ENCODE results near the gene PPP2CA. TPM values are rescaled to one million over a fixed set of nuclear protein-coding genes. Genes with fewer than 3 reads are reported as not detected.
A peak's percentile ranks its signal among the peaks of the same experiment; 100 is the strongest.
"Not testable (repeated sequence)": the region's sequence is repeated elsewhere in the genome, so short reads cannot be mapped to it uniquely, and the experiment has no call there.

Gene PPP2CA
- total RNA-seq, 1 donor from 2014 or later, result 163 TPM

DNA sequence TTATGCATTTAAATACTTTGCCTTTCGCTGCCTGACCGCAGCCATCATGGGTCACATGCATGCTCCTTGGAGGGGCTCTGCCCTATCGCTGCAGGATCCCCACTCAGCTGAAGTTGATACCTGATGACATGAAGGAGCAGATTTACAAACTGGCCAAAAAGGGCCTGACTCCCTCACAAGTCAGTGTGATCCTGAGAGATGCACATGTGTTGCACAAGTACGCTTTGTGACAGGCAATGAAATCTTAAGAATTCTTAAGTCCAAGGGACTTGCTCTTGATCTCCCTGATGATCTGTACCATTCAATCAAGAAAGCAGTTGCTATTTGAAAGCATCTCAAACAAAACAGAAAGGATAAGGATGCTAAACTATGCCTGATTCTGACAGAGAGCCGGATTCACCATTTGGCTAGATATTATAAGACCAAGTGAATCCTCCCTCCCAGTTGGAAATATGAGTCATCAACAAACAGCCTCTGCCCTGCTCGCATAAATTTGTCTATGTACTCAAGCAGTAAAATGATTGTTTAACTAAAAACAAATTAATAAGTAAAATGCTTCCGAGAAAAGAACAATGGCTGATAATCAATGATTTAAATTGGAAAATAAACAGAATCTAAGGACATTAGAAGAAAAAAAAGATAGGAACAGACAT is 41.6 kb upstream of the PPP2CA start:
- Histone ChIP-seq H3K27me3 (ENCODE audit: low read depth) (no peaks in the 10 kb centered on the region), H3K9me3 (replicated peaks) (peaks cover 31% of the 10 kb centered on the region), H3K27ac (replicated peaks) (no peak overlapping the region), H3K4me1 (no peaks in the 10 kb centered on the region), H3K36me3 (no peaks in the 10 kb centered on the region), H3K4me3 (no peak overlapping the region)
- no peak for TF ChIP-seq CTCF (IDR thresholded peaks at IDR 0.05; ENCODE audit: borderline replicate concordance)
- intact Hi-C loops (cut with micrococcal nuclease), result no loop called here
- no peak for DNase-seq

DNA sequence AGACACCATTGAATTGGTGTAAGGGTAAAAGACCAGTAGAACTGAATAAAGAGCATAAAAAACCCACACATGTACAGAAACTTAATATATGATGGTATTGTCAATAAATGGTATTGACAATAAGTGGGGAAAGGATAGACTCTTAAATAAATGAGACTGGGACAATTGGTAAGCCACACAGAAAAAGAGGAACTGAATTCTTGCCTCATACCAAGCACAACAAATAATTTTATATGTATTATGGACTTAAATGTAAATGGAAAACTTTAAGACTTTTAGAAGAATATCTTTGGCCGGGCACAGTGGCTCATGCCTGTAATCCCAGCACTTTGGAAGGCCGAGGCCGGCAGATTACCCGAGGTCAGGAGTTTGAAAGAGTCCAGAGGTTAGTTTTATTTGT is 37.9 kb upstream of the PPP2CA start:
- Histone ChIP-seq H3K27me3 (ENCODE audit: low read depth) (no peaks in the 10 kb centered on the region), H3K9me3 (replicated peaks) (peaks cover 28% of the 10 kb centered on the region), H3K36me3 (no peaks in the 10 kb centered on the region), H3K4me3 (no peak overlapping the region), H3K27ac (replicated peaks) (no peak overlapping the region), H3K4me1 (no peaks in the 10 kb centered on the region)
- no peak for DNase-seq
- no peak for TF ChIP-seq CTCF (IDR thresholded peaks at IDR 0.05; ENCODE audit: borderline replicate concordance)
- intact Hi-C loops (cut with micrococcal nuclease), result no loop called here

GRCh38 chr5:134262629-134263028 is 36.8 kb upstream of the PPP2CA start:
- H3K4me1 ChIP-seq; H3K36me3 ChIP-seq; H3K27me3 ChIP-seq (ENCODE audit: low read depth); intact Hi-C loops (cut with micrococcal nuclease); H3K4me3 ChIP-seq; DNase-seq; H3K27ac ChIP-seq (replicated peaks): not testable (repeated sequence)
- peaks cover 28% of the 10 kb centered on the region for H3K9me3 ChIP-seq (replicated peaks)

GRCh38 chr5:134258896-134259295 is 33.0 kb upstream of the PPP2CA start:
- TF ChIP-seq CTCF (IDR thresholded peaks at IDR 0.05; ENCODE audit: borderline replicate concordance), result no peak
- intact Hi-C loops (cut with micrococcal nuclease), result no loop called here

DNA sequence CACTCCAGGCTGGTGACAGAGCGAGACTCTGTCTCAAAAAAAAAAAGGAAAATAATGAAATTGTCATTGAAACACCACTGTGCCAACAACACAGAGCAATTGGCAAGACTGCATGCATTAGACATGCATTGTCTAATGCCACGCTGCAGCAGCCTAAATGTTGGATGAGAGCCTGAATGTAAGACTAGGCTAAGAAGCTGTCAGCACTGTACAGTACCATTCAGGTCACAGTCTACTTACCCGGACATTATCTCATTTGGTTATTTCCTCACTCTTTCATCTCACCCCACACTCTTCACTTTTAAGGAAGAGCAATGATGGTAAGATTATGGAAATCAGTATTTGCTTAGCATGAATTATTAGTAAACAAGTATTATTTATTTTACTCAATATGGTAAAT is 31.3 kb upstream of the PPP2CA start:
- Histone ChIP-seq H3K4me1 (peaks cover 46% of the 10 kb centered on the region), H3K27me3 (ENCODE audit: low read depth) (no peaks in the 10 kb centered on the region), H3K9me3 (replicated peaks) (peaks cover 5% of the 10 kb centered on the region), H3K27ac (replicated peaks) (no peak overlapping the region), H3K4me3 (no peak overlapping the region), H3K36me3 (no peaks in the 10 kb centered on the region)
- TF ChIP-seq CTCF (IDR thresholded peaks at IDR 0.05; ENCODE audit: borderline replicate concordance), result no peak
- intact Hi-C loops (cut with micrococcal nuclease), result no loop called here
- no peak for DNase-seq

More at GRCh38 chr5:134258896-134259295, 33.0 kb upstream of the PPP2CA start:
- peaks cover 16% of the 10 kb centered on the region for H3K9me3 ChIP-seq (replicated peaks)
- no peak overlapping the region for H3K27ac ChIP-seq (replicated peaks)
- no peaks in the 10 kb centered on the region for H3K36me3 ChIP-seq
- no peak overlapping the region for H3K4me3 ChIP-seq
- no peak for DNase-seq
- H3K27me3 ChIP-seq (ENCODE audit: low read depth), result no peaks in the 10 kb centered on the region
- peaks cover 38% of the 10 kb centered on the region for H3K4me1 ChIP-seq

GRCh38 chr5:134255418-134256150 is 29.7 kb upstream of the PPP2CA start:
- H3K27ac ChIP-seq (replicated peaks), result peak overlapping the region; percentile 51
- H3K36me3 ChIP-seq, result no peaks in the 10 kb centered on the region
- no peak for DNase-seq
- no peak overlapping the region for H3K4me3 ChIP-seq
- peaks cover 46% of the 10 kb centered on the region for H3K4me1 ChIP-seq
- no peaks in the 10 kb centered on the region for H3K9me3 ChIP-seq (replicated peaks)
- H3K27me3 ChIP-seq (ENCODE audit: low read depth), result no peaks in the 10 kb centered on the region
- no peak for TF ChIP-seq CTCF (IDR thresholded peaks at IDR 0.05; ENCODE audit: borderline replicate concordance)
- intact Hi-C loops (cut with micrococcal nuclease), result no loop called here

DNA sequence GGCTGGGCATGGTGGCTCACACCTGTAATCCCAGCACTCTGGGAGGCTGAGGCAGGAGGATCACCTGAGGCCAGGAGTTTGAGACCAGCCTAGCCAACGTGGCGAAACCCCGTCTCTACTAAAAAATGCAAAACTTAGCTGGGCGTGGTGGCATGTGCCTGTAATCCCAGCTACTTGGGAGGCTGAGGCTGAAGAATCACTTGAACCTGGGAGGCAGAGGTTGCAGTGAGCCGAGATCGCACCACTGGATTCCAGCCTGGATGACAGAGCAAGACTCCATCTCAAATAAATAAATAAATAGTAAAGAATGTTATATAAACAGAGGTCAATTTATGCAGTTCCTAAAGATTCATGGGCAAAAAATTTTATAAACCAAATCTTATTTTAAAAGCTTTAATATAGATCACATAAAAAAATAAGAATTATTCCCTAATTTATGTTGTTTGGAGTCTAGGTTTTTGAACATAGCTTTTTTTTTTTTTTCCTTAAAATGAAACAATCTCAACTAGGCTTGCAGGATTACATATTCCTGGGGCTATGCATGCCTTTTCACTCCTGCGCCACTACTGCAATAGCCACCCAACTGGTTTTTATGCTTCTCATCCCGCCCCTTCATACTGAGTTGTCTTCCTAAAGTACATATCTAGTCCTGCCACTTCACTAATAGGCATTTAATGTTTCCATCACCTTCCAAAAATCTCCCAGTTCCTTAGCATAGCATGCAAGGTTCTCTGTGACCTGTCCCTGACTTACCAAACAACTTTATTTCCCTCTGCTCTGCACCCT is 27.7 kb upstream of the PPP2CA start:
- intact Hi-C loops (cut with micrococcal nuclease); DNase-seq: not testable (repeated sequence)

More for the DNA sequence above, 27.7 kb upstream of the PPP2CA start:
- not testable (repeated sequence) for H3K4me3 ChIP-seq; H3K27me3 ChIP-seq (ENCODE audit: low read depth); H3K27ac ChIP-seq (replicated peaks); H3K9me3 ChIP-seq (replicated peaks); H3K36me3 ChIP-seq
- H3K4me1 ChIP-seq, result peaks cover 57% of the 10 kb centered on the region
